Natural killer cell (primary cell): ENCODE data around the gene CDH6. TPM values are rescaled to one million over a fixed set of nuclear protein-coding genes. Genes with fewer than 3 reads are reported as not detected.

ENCODE experiments used
- ATAC-seq, 3 donors: fragments of 150-1000 bp in 2 of 3; fragments of 200-7000 bp in 1 of 3; cut with Tn5 transposase; 1 replicate in 1 of 3; 2 replicates in 2 of 3; pipeline ENCODE4 v1.10.0; 2021; ENCODE audit warnings: mild to moderate bottlenecking in 2 of 3, moderate library complexity in 2 of 3
- DNase-seq, 2 donors: peaks; one replicate each; pipeline versions ENCODE4 v3.0.0 to v3.0.0-alpha.2; 2013 to 2021; ENCODE audit warnings: mixed read lengths in 1 of 2
- H3K27ac ChIP-seq: one replicate; pipeline ENCODE4 v1.5.1; 2013; ENCODE audit warnings: mild to moderate bottlenecking, low read length
- H3K27me3 ChIP-seq: one replicate; pipeline ENCODE4 v1.6.1; 2013; ENCODE audit warnings: low read length; ENCODE audit not compliant: control insufficient read depth, insufficient read depth
- H3K36me3 ChIP-seq: one replicate; pipeline ENCODE4 v1.6.1; 2013; ENCODE audit warnings: low read length; ENCODE audit not compliant: control insufficient read depth, insufficient read depth
- H3K4me1 ChIP-seq: one replicate; pipeline ENCODE4 v1.6.1; 2013; ENCODE audit warnings: low read length; ENCODE audit not compliant: control insufficient read depth, insufficient read depth
- H3K4me3 ChIP-seq: one replicate; pipeline ENCODE4 v1.5.1; 2013; ENCODE audit warnings: low read length
- H3K9me3 ChIP-seq: one replicate; pipeline ENCODE4 v1.6.1; 2013; ENCODE audit warnings: low read length; ENCODE audit not compliant: control insufficient read depth, insufficient read depth
- H3K27ac Mint-ChIP-seq, 2 donors: one replicate each; pipeline ENCODE4 v1.8.0; 2022; ENCODE audit warnings: mild to moderate bottlenecking in 2 of 2, mixed read lengths in 2 of 2, moderate library complexity in 1 of 2
- H3K27me3 Mint-ChIP-seq, 2 donors: one replicate each; pipeline ENCODE4 v1.8.0; 2022; ENCODE audit warnings: low read depth in 2 of 2, mixed read lengths in 2 of 2
- H3K36me3 Mint-ChIP-seq: one replicate; pipeline ENCODE4 v1.8.0; 2022; ENCODE audit warnings: mixed read lengths
- H3K4me1 Mint-ChIP-seq, 2 donors: one replicate each; pipeline ENCODE4 v1.8.0; 2022; ENCODE audit warnings: mixed read lengths in 2 of 2
- H3K4me3 Mint-ChIP-seq: one replicate; pipeline ENCODE4 v1.8.0; 2022; ENCODE audit warnings: mild to moderate bottlenecking, moderate library complexity, mixed read lengths
- H3K9me3 Mint-ChIP-seq, 2 donors: one replicate each; pipeline ENCODE4 v1.8.0; 2022; ENCODE audit warnings: mixed read lengths in 2 of 2
- CTCF ChIP-seq: fragments of 200-600 bp; IDR thresholded peaks from one replicate; pipeline ENCODE4 v1.8.0; 2022; ENCODE audit warnings: antibody characterized with exemption
- WGBS: methylation state at CpG from one replicate; pipeline ENCODE4 v1.1.7; 2013; ENCODE audit warnings: missing lambda C conversion rate; ENCODE audit not compliant: insufficient coverage; 5-methylcytosine and 5-hydroxymethylcytosine counted together
- intact Hi-C: fragments of 100-400 bp; cut with micrococcal nuclease; formaldehyde crosslinking; loops from one replicate; pipeline ENCODE4 v1.14.2; 2022
- total RNA-seq, 4 donors: library from RNA; stranded (reverse); fragments of 120-200 nt in 1 of 4; gene quantifications; one replicate each; pipeline versions ENCODE4 v1.2.3 to v1.2.4, GENCODE V29; 2013 to 2022

CDH6 gene
- total RNA-seq, 3 donors from 2014 or later (not counting 1 experiment from before 2014, with no cell fraction given), result not detected

DNA sequence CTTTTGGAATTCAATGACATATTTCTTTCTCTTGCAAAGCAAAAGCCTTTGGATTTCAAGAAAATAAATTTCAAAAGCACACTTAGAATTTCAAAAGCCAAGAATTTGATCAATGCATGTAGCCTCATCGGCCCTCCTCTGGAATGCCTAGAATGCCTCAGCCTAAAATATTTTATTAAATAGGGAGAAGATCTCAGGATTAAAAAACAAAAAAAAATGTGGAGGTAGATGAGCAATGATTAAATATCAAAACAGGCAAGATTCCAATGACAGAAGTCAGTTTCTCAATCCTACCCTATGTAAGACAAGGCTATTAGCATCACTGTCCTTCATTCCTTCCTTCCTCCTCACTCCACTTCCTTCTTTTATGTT lies 169.0 kb downstream of the CDH6 start:
- DNase-seq, result no peak
- H3K36me3 ChIP-seq, result no peaks in the 10 kb centered on the region
- Mint-ChIP-seq H3K4me3 (no peak overlapping the region), H3K9me3 (peaks cover 0 to 8% of the 10 kb centered on the region in 2 donors), H3K4me1 (no peaks in the 10 kb centered on the region), H3K27ac (no peak overlapping the region), H3K36me3 (no peaks in the 10 kb centered on the region), H3K27me3 (no peaks in the 10 kb centered on the region)
- WGBS, result no CpG with 5 or more reads among the region's 1 CpG
- intact Hi-C loops, result no loop called here
- H3K4me1 ChIP-seq, result no peaks in the 10 kb centered on the region
- no peak for ATAC-seq
- H3K9me3 ChIP-seq, result no peaks in the 10 kb centered on the region
- TF ChIP-seq CTCF, result no peak
- no peak overlapping the region for H3K4me3 ChIP-seq
- no peak overlapping the region for H3K27ac ChIP-seq
- no peaks in the 10 kb centered on the region for H3K27me3 ChIP-seq

DNA sequence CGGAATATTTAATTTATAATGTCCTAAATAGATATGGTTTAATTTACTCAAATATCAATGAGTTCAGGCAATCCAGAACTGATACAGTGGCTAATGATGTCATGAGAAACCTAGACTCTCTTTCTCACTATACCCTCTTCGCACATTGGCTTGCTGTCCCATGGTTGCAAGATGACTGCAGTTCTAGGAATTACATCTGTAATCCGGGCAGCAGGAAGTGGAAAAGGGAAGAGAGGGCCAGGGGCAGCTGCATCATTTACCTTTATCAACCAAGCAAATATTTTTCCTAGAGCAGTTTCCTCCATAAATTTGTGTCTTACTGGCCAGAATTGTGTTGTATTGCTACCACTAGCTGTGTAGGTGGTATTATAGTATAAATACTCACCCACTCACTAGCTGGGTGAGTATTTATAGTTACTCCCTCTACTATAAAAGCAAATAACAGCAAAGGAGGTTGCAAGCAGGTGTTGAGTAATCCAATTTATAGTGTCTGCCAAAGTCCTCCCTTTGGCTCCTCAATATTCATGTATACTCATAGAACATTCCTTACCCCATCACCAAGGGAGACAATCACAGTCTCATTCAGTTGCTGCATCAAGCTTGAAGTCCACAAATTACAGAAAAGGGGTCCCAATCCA lies 169.6 kb downstream of the CDH6 start:
- no peaks in the 10 kb centered on the region for H3K36me3 Mint-ChIP-seq
- H3K4me1 ChIP-seq, result no peaks in the 10 kb centered on the region
- no peak overlapping the region for H3K4me3 ChIP-seq
- peaks cover 0 to 6% of the 10 kb centered on the region in 2 donors for H3K9me3 Mint-ChIP-seq
- no peak overlapping the region for H3K4me3 Mint-ChIP-seq
- H3K27ac Mint-ChIP-seq, result no peak overlapping the region
- ATAC-seq (no peak), DNase-seq (no peak)
- H3K4me1 Mint-ChIP-seq, result no peaks in the 10 kb centered on the region
- H3K27ac ChIP-seq, result no peak overlapping the region
- intact Hi-C loops, result no loop called here
- H3K27me3 Mint-ChIP-seq, result no peaks in the 10 kb centered on the region
- 100% methylated on average over 1 of the region's 3 CpGs for WGBS
- no peaks in the 10 kb centered on the region for H3K27me3 ChIP-seq
- H3K36me3 ChIP-seq, result no peaks in the 10 kb centered on the region
- no peaks in the 10 kb centered on the region for H3K9me3 ChIP-seq
- no peak for TF ChIP-seq CTCF

DNA sequence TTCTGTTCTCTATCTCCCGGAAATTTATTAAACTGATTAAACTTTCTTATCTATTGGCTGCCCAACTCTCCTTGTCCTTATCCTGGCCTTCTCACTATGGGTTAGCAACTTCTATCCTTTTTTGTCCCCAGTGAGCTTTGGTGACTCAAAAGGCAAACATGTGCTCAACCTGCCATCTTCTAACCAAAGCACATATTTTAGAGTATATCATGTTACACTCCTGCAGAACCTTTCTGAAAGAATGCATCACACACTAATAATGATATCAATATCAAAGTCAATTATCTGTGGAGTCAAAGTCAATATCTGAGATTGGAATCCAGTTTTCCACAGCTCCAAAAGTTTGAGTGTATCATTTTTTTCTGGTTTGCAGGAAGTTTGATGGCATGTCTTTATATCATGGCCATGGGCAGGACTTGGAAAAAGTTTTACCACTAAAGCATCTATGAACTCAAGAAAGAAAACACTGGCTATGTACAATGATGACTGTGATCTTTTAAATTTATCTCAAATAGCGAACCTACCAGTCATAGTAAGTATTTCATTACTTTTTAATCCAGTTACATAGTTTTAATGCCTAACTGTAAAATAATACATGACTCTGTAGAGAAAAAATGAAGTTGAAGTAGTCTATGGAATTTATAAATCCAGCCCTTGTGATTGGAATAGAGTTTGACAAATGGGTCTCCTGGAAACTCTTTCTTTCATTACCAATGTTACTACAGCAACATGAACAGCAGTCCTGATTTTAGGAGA lies 171.6 kb downstream of the CDH6 start:
- Histone ChIP-seq H3K27me3 (no peaks in the 10 kb centered on the region), H3K27ac (no peak overlapping the region), H3K4me3 (no peak overlapping the region), H3K4me1 (no peaks in the 10 kb centered on the region), H3K9me3 (no peaks in the 10 kb centered on the region), H3K36me3 (no peaks in the 10 kb centered on the region)
- peaks cover 0 to 6% of the 10 kb centered on the region in 2 donors for H3K9me3 Mint-ChIP-seq
- ATAC-seq (no peak), DNase-seq (no peak)
- no peaks in the 10 kb centered on the region for H3K36me3 Mint-ChIP-seq
- WGBS, result 93% methylated on average over 1 of the region's 2 CpGs
- no peak overlapping the region for H3K27ac Mint-ChIP-seq
- no peak overlapping the region for H3K4me3 Mint-ChIP-seq
- TF ChIP-seq CTCF, result no peak
- no peaks in the 10 kb centered on the region for H3K4me1 Mint-ChIP-seq
- no peaks in the 10 kb centered on the region for H3K27me3 Mint-ChIP-seq
- intact Hi-C loops, result no loop called here
